CD1c-positive myeloid dendritic cell (primary cell): ENCODE measurements around the gene DNAJA1.
"Not testable (repeated sequence)": the region's sequence is repeated elsewhere in the genome, so short reads cannot be mapped to it uniquely, and the experiment has no call there.

Experiments used
- DNase-seq: peaks from one replicate; pipeline ENCODE4 v3.0.0-alpha.2; 2016; ENCODE audit errors: extremely low spot score

The DNAJA1 gene

GRCh38 chr9:33024966-33025571 is at the start of gene DNAJA1:
DNAJA1 (plus strand) TSS chr9:33025273; CDS start chr9:33026485, 1,212 bp downstream.
- peak; percentile 99 for DNase-seq

DNA sequence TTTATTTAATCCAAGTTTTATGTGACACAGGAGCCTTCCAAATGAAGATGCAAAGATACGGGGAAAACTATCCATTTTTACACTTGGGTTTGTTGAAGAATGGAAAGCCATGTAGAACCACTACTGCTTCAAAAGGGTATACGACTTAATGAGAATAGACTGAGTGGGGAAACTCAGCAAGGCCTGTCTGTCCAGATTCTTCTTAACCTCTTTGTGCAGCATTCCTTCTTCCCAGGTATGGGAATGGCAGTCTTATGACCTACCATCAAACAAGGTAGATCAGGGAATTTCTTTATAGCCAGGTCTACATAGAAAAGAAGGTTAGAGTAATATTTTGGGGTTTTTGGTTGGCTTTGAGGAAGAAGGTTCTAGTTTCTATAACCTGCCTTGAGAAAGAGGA is 47.0 kb upstream of the DNAJA1 start:
- DNase-seq, result no peak

- DNase-seq, result no peak
Measured at GRCh38 chr9:32986971-32987370, 38.1 kb upstream of the DNAJA1 start.

- no peak for DNase-seq
Measured at GRCh38 chr9:32989660-32990059, 35.4 kb upstream of the DNAJA1 start.

DNA sequence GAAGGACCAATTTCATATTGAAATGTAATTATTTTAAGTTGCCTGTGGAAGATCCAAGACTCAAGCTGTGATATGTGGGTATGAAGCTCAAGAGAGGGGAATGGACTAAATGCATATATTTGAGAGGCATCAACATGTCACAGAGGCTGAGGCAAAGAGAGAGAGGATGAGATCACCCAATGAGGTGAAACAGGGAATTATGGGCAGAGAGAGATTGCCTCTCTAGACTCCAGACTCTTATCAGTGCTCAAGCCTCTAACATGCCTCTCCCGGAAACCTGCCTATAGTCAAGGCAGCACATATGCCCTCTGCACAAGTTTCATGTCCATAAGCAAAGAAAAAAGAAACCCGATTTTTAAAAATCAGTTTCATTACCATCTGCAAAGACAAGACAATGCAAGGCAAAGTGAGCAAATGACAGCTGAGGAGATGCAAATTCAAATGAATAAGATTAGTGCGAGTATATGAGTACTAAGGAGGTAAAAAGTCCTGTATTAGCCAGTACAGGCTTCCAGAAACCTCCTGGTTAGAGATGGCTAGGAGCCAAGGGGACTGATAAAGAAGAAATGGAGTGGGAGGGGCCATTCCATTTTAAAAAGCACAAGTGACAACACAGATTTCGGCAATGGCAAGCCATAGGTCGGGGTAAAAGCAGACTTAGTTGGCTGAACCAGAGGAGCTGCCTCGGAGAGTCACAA is 33.0 kb upstream of the DNAJA1 start:
- no peak for DNase-seq

DNA sequence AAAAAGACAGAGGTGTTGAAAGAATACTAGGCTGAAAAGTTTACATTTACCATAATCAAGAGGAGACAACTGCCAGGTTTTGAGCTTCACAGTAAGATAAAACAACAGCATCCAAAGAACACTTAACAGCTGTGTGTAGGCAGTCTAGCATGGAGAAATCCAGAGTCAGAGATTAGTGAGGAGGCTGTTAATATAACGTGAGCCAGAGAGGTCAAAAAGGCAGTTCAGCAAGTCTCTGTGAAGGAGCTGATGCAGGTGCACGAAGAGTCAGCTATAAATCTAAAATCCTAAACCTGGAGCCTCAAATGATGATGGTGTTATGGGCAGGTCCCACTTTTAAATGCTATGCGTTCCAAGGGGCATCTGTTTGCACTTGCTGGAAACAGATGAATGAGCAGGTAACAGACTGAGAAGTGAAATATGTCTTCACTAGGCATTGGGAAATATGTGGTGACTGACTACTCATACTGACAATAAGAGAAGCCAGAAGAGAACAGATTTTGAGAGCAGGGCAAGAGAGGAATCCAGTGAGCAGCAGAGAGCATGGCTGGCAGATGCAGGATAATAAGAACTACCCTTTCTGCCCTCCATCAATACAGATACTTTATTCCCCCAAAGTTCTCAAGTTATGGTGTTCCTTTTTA is 32.4 kb upstream of the DNAJA1 start:
- no peak for DNase-seq

DNA sequence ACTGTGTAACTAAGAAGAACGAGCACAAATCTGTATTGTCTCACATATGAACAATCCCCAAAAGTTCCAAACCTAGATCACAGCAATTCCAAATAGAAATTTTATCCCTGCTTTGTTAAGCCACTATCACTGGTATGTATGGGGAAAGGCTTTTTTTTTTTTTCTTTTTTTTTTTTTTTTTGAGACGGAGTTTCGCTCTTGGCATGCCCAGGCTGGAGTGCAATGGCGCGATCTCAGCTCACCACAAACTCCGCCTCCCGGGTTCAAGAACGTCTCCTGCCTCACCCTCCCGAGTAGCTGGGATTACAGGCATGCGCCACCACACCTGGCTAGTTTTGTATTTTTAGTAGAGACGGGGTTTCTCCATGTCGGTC is 24.4 kb upstream of the DNAJA1 start:
- DNase-seq, result not testable (repeated sequence)

- DNase-seq, result not testable (repeated sequence)
Measured at GRCh38 chr9:33005335-33005734, 19.7 kb upstream of the DNAJA1 start.

- no peak for DNase-seq
Measured at GRCh38 chr9:33007755-33008154, 17.3 kb upstream of the DNAJA1 start.

- no peak for DNase-seq
Measured at GRCh38 chr9:33011831-33012230, 13.2 kb upstream of the DNAJA1 start.

- DNase-seq, result no peak
Measured at GRCh38 chr9:33012328-33013069, 12.6 kb upstream of the DNAJA1 start.

- DNase-seq, result no peak
Measured at GRCh38 chr9:33013962-33014664, 11.0 kb upstream of the DNAJA1 start.

DNA sequence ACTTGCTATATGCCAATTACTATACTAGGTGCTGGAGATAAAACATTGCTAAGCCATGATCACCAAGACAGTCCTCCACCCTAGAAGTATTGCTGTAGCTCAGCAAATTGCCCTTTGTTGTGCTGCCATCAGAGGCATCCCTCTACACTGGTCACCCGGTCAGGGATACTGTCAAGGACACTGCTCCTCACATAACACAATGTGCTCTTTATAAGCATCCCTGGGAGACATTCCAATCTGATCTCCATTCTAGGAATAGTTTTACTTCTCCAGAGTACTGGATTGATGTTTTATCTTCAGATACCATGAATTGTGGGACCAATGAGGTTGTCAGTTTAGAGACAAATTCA is 10.4 kb upstream of the DNAJA1 start:
- no peak for DNase-seq

DNA sequence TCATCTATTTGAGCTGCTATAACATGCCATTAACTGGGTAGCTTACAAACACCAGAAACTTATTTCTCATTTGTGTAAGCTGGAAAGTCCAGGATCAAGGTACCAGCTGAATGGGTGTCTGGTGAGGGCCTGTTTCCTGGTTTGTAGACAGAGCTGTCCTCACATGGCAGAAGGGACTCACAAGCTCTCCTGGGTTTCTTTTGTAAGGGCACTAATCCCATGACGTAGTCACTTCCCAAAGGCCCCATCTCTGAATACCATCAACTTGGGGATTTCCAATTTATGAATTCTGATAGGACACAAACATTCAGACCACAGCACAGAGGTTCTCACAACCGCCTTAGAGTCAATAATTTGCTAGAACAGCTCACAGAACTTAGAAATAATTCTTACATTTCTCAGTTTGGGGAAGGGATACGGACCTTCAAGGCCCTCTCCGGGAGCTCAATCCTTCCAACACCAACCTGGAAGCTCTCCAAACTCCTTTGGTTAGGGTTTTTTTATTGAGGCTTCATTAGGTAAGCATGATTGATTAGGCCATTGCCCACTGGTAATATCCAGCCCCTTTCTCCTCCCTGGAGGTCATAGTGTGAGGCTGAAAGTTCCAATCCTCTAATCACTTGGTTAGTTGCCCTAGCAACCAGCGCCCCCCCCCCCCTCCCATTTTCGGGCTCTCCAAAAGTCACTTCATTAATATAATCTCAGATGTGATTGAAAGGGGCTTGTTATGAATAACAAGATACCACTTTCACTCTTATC is 7.6 kb upstream of the DNAJA1 start:
- no peak for DNase-seq

GRCh38 chr9:33019797-33020196 is 5.3 kb upstream of the DNAJA1 start:
- no peak for DNase-seq

DNA sequence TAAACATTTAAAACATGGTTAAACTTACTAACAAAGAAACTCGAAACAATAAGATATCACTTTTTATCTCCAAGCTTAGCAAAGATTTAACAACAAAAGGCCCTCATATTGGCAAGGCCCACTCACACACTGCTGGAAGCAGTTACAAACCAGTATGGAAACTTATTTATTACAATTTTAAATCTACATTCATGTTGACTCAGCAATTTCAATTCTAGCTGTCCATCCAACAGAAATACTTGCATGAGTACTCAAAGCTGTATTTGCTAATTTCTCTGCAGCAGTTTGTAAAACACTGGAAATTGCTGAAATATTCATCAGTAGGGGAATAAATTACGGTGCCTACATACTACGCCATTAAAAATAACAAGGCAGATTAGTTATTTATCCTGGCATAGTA is 2.8 kb upstream of the DNAJA1 start:
- DNase-seq, result no peak

GRCh38 chr9:33022755-33023154 is 2.3 kb upstream of the DNAJA1 start:
- DNase-seq, result no peak

DNA sequence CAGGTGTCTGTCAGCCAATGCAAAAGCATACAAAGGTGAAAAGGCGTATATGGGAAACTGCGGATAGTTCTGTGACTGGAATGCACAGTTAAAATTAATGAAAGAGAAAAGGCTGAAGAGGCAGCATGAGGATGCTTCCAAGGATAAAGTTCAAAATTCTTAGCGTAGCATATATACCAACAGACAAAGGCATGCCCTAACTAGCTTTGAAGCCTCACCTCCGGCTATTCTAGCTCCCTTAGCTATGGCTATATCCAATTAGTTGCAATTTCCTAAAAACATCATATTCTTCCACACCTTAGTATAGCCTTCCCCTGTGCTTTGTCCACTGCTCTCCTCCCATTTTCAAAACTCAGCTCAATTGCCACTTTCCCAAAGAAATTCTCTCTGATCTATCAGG is 1.4 kb upstream of the DNAJA1 start:
- no peak for DNase-seq

DNA sequence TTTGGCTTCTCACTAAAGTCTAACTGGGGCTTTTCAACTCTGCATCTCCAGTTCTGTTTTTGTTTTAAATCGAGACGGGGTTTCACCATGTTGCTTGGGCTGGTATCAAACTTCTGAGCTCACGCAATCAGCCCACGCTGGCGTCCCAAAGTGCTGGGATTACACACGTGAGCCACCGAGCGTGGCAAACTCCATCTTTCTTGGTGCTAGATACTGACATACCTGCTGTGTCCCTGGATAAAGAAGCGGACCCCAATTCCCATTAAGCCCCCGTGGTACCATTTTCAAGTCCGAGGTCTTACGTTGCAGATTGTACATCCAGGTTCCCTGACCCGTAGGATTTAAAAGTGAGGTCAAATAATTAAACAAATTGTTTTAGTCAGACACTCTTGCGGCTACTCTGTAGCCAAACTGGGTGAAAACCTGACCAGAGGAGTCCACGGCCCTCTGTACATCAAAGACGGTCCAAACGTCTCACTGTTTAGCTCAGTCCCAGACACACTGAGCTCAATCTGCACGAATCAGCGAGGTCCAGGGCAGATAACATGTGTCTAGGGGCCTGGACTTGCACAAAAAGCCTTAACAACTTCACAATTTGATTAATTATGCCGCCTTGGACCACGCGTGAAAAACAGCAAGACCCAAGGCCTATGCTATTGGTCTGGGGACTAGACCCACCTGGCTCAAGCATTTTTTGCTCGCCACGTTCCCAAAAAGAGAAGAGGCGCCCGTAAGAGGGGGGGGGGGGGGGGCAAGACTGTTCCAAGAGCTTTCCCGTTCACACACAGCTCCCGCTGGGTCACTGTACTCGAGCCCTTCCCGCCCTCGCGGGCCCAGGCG is 727 bp upstream of the DNAJA1 start:
- peak; percentile 19 for DNase-seq

DNA sequence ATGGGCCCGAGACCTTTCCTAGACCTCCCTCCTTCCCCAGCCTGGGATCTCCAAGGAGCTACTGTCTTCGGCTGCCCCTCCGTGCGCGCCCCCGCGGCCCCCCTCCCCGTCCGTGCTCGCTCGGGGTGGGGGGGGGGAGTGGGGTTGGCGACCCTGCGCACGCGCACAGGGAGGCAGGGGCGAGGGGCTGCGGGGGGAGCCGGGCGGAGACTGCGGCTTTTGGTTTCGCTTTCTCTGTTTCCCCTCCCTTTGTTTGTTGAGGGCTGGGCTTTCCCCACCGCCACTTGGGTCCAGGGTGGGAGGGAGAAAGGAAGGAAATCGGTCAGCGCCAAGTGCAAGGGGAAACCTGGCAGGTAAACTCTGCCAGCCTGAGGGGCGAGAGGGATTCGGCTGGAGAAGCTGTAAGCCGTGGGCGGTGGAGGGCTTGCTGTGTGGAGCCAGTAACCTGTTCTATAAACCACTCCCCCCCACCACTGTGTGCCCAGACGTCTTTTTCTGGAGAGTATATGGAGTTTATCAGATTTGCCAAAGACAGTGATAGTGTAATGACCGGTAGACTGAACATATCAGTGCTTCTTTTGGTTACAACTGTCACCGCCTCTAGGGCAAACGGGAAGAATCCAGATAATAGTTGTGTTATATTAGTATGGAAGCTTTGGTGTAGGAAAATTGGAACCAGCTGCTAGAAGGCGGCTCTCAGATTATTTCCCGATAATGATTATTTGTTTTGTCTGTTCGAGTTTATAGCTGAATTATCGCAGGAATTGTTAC is 684 bp downstream of the DNAJA1 start:
- peak; percentile 67 for DNase-seq
